ENCODE results near the gene FAM177A1. TPM values are rescaled to one million over a fixed set of nuclear protein-coding genes. Genes with fewer than 3 reads are reported as not detected.

Gene FAM177A1
- total and polyA plus RNA-seq, 2 of the 13 experiments (the other 11 are each of a cell fraction or from before 2014, with no cell fraction given), result 72.9 to 119 TPM

DNA sequence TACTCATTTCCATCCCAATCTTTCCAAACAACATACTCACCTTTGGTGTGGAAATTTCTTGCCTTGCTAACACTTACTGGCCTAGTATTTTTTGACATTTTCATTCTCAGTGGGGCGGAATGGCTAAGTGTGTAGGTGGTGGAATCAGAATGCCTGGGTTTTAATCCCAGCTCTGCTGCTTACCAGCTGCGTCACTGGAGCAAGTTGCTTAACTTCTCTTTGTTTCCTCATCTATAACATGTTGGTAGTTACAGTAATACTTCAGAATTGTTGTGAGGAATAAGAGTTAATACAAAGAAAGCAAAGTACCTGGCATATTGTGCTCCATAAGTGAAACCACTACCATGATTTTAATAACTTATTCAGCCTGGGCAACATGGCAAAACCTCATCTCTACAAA lies 3.0 kb upstream of the FAM177A1 start:
- Histone ChIP-seq H3K36me3 (replicated peaks in 1 of 2; ENCODE audit: control insufficient read depth in 1 of 2, insufficient read depth in 2 of 2, low read length in 2 of 2) (no peaks in the 10 kb centered on the region), H3K27ac (ENCODE audit: extremely low read length, insufficient read depth, low read length) (no peak overlapping the region), H3K27me3 (ENCODE audit: control insufficient read depth in 1 of 2, insufficient read depth in 2 of 2, low read length in 2 of 2) (no peaks in the 10 kb centered on the region; a peak in 1 of 5 replicates), H3K4me1 (ENCODE audit: insufficient read depth, low read length) (peaks cover 27% of the 10 kb centered on the region), H2AFZ (ENCODE audit: low read length) (no peak overlapping the region), H3K4me2 (ENCODE audit: low read depth, low read length) (no peak overlapping the region), H3K9me3 (ENCODE audit: low read length) (no peaks in the 10 kb centered on the region), H3K4me3 (replicated peaks in 1 of 3; ENCODE audit: insufficient read depth in 1 of 3, low read depth in 2 of 3, low read length in 3 of 3) (no peak overlapping the region), H4K20me1 (ENCODE audit: insufficient read depth, low read length) (no peaks in the 10 kb centered on the region), H3K79me2 (ENCODE audit: insufficient read depth, low read length) (peaks cover 19% of the 10 kb centered on the region), H3K9ac (ENCODE audit: insufficient read depth, low read depth, low read length) (no peak overlapping the region)
- ATAC-seq (no peak), FAIRE-seq (no peak), DNase-seq (ENCODE audit: low spot score) (no peak)
- intact Hi-C loops (cut with micrococcal nuclease; ENCODE audit: unreplicated experiment) (loop anchor here (10.0 kb wide), 2 partner anchors 252 to 762 kb away; partner anchors contain the start of genes PSMA6 and RALGAPA1), in situ Hi-C loops (cut with HindIII; ENCODE audit: extremely low pct_ligation_motif_present, low pct_unique_long_range_greater_than_20kb) (loop anchor here (5.0 kb wide), 1 partner anchor 374 kb away; no protein-coding TSS in a partner anchor)
- BruUV-seq (replicated peaks), result no TSS peak
- POLR2A ChIA-PET, result interaction anchor here (1.1 to 1.2 kb wide), 3 partner anchors 60 to 361 kb away, joined by 3 to 4 read pairs (median 3); partner anchors contain the start of genes NFKBIA, PPP2R3C and SRP54
- CTCF ChIA-PET (ENCODE audit: low intra/inter-chr PET ratio, low total read pairs), result no interaction called here
- TF ChIP-seq ZNF782 (CRISPR knock-in tag; IDR thresholded peaks at IDR 0.05; ENCODE audit: borderline replicate concordance) (no peak), SNAPC2 (CRISPR knock-in tag; IDR thresholded peaks at IDR 0.05) (no peak), SUZ12 (IDR thresholded peaks at IDR 0.05; ENCODE audit: low read depth, low read length) (no peak)
- TF ChIP-seq, protein P1, sequence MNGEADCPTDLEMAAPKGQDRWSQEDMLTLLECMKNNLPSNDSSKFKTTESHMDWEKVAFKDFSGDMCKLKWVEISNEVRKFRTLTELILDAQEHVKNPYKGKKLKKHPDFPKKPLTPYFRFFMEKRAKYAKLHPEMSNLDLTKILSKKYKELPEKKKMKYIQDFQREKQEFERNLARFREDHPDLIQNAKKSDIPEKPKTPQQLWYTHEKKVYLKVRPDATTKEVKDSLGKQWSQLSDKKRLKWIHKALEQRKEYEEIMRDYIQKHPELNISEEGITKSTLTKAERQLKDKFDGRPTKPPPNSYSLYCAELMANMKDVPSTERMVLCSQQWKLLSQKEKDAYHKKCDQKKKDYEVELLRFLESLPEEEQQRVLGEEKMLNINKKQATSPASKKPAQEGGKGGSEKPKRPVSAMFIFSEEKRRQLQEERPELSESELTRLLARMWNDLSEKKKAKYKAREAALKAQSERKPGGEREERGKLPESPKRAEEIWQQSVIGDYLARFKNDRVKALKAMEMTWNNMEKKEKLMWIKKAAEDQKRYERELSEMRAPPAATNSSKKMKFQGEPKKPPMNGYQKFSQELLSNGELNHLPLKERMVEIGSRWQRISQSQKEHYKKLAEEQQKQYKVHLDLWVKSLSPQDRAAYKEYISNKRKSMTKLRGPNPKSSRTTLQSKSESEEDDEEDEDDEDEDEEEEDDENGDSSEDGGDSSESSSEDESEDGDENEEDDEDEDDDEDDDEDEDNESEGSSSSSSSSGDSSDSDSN (CRISPR knock-in tag; IDR thresholded peaks at IDR 0.05), result no peak
- TF ChIP-seq, protein P2, sequence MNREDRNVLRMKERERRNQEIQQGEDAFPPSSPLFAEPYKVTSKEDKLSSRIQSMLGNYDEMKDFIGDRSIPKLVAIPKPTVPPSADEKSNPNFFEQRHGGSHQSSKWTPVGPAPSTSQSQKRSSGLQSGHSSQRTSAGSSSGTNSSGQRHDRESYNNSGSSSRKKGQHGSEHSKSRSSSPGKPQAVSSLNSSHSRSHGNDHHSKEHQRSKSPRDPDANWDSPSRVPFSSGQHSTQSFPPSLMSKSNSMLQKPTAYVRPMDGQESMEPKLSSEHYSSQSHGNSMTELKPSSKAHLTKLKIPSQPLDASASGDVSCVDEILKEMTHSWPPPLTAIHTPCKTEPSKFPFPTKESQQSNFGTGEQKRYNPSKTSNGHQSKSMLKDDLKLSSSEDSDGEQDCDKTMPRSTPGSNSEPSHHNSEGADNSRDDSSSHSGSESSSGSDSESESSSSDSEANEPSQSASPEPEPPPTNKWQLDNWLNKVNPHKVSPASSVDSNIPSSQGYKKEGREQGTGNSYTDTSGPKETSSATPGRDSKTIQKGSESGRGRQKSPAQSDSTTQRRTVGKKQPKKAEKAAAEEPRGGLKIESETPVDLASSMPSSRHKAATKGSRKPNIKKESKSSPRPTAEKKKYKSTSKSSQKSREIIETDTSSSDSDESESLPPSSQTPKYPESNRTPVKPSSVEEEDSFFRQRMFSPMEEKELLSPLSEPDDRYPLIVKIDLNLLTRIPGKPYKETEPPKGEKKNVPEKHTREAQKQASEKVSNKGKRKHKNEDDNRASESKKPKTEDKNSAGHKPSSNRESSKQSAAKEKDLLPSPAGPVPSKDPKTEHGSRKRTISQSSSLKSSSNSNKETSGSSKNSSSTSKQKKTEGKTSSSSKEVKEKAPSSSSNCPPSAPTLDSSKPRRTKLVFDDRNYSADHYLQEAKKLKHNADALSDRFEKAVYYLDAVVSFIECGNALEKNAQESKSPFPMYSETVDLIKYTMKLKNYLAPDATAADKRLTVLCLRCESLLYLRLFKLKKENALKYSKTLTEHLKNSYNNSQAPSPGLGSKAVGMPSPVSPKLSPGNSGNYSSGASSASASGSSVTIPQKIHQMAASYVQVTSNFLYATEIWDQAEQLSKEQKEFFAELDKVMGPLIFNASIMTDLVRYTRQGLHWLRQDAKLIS (CRISPR knock-in tag; IDR thresholded peaks at IDR 0.05), result no peak
- 97% methylated on average over 2 of the region's 2 CpGs for WGBS (ENCODE audit: low lambda C conversion rate)
